GM18870 (cell line): ENCODE data around the gene TANK.

Experiments used
- ATAC-seq: cut with Tn5 transposase; IDR thresholded peaks from one replicate; pipeline ENCODE4 v1.9.1; 2021; ENCODE audit warnings: moderate library complexity; ENCODE audit not compliant: unreplicated experiment

The TANK gene

DNA sequence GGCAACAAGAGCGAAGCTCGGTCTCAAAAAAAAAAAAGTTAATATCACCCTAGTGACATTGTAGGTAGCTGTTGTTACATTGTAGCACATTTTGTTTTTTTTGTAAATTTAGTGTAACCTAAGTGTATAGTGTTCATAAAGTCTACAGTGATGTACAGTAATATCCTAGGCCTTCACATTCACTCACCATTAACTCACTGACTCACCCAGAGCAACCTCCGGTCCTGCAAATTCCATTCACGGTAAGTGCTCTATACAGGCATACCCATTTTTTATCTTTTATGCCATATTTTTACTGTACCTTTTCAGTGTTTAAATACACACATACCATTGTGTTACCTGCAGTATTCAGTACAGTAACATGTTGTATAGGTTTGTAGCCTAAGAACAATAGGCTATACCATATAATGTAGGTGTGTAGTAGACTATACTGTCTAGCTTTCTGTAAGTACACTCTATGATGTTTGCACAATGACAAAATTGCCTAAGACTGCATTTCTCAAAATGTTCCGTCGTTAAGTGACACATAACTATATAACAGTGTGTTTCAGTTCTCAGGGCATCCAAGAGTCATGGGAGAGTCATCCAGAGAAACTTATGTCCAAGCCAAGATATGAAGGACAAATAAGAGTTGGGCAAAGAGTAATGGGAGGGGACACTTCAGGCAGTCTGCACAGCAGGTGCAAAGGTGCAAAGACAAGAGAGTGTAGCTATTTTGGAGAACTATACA, 68.4 kb downstream of the TANK start:
- no peak for ATAC-seq

DNA sequence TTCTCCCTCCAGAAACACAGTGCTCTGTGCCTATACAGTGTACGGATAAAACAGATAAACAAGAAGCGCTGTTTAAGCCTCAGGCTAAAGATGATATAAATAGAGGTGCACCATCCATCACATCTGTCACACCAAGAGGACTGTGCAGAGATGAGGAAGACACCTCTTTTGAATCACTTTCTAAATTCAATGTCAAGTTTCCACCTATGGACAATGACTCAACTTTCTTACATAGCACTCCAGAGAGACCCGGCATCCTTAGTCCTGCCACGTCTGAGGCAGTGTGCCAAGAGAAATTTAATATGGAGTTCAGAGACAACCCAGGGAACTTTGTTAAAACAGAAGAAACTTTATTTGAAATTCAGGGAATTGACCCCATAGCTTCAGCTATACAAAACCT, 70.7 kb downstream of the TANK start:
- no peak for ATAC-seq

DNA sequence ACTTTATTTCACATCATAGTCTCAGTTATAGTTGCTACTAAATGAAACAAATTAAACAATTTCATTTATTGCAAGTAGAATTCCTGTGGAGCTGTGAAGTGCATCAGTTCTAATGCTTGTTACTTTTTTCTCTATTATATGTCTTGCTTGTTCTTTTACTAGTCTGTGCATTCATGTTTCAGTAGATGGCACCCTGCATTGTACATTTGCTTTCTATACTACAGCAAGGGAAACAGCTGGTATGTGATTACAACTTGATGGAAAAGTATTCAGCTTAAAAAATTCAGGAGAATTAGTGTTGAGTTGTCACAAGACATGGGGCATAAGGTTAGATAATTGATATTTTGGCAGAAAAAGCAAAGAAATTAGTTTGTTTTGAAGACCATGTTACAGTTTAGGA, 72.3 kb downstream of the TANK start:
- no peak for ATAC-seq

DNA sequence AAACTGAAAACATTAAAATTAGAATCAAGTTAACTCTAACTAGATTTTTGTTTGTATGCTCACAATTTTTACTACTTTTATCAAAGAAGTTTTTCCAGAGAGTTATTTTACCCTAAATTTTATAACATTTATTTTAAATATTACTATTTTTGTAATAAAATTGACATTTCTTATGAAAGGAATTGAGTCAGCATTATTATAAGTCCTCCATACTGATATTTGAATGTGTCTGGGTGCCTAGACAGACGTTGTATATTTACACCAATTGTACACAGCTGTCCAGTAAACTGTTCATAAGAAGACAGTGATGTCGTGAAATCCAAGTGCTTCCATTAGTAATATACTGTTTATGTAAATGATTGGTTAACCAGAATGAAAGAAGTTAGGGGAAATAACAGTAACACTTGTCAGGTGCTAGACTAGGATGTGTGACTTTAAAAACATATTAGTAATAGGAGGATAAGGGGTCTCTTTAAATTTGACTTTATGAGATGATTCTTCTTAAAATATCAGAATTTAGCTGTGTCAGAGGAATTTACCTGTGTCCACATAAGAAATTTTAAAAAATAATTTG, 73.7 kb downstream of the TANK start:
- peak; percentile 63 for ATAC-seq

DNA sequence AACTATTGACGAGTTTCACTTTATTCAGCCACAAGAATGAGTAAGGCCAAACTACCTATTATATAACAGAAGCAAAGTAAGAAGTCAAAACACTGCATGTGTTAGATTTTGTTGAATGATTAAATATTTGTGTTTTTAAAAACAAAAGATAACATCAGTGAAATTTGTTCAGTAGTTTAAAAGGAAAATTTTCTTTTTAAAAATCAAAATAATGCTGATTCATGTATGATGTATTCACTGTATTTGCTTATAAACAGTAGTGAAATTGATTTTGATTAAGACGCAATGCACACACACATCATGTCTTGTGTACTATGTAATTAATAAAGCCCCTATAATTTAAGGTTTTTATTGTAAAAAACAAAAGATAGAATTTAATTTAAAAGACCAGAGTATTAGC, 74.4 kb downstream of the TANK start:
- ATAC-seq = no peak

DNA sequence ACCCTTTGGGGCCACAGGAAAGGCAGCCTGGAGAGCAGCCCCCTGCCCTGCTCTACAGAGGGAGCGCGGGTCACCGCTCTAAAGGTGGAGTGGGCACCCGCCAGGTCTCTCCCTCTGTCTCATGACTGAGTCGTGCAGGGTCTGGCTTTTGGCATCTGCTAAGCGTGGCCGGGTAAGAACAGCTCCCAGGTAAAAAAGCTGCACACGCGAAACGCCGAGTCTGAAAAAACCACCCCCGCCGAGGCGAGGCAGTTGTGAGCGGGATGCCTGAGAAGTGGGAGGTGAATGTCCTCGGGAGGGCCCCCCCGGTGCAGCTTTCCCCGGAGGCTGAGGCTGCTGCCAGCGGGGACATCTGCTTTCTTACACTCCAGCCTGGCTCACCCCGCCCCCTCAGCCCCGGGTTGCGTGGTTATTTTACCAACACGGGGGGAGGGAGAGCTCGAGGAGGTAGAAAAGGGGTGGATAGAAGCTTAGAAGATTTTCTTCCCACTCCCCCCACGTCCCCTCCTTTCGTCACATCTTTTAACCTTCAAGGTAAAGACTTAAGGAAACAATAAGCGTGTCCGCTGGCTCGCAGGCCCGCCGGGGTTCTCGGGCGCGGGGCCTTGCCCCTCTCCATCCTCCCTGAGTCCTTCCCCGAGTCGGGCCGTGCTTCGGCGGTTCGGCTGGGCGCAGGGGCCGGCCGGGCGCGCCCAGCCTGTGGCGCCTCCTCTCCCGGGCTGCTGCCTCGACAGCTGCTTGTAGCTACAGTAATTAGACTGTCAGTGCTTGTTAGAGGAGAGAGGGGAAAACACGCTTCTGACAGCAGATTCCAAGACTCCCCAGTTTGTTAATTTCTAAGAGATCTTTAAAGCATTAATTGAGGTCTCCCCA, 77.4 kb downstream of the TANK start:
- ATAC-seq = no peak

DNA sequence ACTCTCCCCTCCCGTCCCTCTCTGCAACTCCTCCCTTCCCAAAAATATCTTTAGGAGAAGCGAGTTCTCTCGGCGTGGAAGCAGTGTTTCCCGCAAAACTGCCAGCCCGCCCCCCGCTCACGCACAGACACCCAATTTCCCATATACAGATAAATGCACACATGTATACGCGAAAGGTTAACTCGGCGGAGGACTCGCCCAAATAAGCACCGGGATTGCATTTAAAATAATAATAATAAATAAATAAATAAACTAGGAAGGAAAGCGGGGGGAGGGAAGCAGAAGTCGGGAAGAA, 78.0 kb downstream of the TANK start:
- no peak for ATAC-seq

DNA sequence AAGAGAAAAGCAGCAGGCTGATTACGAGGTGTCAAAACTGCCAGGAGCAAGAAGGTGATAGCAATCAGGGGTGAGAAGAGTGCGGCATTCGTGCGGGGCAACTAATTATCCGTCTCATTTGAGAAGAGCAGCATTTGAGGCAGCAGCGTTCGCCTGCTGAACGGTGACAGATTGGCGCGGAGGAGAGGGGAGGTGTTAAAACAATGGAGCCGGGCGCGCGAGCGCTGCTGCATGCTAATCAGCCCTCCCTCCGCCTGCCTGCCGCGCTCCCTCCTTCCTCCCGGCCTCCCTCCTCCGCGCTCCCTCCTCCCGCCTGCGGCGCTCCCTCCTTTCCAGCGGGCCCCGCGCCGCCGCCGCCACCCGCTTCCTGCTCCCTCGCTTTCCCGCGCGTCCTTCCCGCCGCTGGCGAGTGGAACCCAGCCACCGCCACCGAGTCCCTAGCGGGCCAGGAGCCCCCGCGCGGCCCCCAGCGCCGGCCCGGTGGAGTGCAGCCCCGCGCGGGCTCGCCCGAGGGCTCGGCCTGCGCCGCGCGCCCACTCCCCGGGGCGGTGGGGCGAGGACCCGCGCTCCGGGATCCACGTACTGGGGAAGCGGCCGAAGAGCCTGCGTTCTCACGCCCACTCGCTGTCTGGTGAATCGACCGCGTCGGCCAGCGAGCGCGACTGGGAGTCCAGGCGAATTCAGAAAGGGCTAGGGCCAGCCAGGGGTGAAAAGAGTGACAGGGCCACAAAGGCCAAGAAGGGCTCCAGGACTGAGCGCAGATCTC, 78.5 kb downstream of the TANK start:
- ATAC-seq = no peak

DNA sequence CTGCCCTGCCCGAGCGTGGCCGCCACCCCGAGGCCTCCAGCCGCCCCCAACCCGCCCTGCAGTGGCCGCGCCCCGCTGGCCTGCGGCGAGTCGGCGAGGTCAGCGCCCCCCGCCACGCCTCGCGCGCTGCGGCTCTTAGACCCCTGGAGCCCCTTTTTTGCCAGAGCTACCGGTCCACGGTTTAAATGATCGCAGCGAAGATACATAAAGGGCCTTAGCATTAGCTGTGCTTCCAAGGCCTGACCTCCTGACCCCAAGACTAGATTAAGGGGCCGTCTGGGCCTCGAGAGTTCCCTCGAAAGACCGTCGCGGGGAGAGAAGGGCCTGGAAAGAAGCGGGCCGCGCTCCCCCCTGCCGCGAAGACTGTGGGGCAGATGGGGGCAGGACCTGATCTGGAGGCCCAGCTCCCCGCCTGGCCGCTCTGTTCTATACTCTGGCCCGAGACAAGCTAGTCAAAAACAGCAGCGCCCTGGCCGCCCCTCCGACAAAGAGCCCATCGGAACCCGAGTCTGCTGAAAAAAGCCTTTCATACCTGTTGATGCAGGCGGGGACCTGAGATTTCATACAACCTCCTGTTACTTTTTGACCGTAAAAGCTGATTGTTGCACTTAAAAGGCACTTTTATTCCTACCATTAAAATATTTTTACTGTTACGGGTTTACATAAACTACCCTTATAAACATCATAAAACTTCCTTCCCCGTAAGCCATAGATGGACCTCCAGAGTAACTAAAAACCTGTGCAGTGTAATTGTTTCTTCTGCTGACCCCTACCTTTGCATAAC, 79.3 kb downstream of the TANK start:
- no peak for ATAC-seq

DNA sequence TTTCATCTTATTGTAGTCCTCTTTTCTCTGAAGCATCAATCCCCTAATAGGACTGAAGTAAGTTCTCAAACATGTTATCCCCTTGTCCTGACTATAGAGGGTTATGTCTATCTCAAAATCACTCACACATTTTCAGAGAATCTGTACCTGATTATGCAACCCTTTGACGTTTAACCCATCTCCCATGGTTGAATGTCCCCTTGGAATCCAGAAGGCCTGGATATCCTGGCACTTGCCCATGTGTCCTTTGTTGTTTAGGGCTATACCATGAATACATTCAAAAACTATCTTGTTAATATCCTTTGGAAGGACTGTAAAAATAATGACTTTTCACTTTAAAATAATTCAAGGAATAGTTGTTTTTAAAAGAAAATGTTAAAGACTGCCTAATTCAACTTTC, 81.7 kb downstream of the TANK start:
- ATAC-seq = no peak

DNA sequence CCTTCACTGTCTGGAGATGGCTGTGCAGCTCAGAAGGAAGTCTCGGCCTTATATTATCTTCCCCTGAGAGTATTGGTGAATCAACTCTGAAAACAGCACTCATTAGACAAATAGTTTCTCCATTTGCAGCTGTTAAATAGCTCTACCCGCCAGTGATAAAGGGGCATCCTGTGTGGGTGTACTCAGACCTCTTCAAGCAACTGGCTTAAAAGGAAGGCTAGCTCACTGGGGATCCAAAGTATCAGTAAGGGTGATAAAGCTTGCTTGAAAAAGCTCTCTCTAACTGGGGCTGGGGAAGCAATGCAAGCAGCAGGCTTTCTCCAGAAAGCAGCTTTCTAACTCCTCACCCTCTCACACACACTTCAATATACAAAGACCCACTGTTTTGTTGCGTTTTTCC, 83.1 kb downstream of the TANK start:
- ATAC-seq = peak; percentile 31

DNA sequence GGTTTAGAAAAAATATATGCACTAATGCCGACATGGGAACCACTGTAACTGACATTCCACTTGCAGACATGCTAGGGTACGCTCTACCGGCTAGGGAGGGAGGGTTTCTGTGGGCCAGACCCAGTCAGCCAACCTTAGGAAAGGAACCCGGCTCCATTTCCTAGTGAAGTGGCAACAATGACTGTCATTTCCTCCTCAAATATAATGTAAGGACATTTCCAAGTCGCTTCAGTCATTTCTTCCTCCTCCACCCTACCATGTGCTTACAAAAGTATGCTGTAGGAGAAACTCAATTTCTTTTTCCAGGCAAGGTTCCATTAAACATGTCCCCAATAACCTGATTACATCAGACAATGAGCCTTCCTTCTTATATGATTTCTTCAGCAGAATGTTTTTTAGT, 83.7 kb downstream of the TANK start:
- no peak for ATAC-seq

DNA sequence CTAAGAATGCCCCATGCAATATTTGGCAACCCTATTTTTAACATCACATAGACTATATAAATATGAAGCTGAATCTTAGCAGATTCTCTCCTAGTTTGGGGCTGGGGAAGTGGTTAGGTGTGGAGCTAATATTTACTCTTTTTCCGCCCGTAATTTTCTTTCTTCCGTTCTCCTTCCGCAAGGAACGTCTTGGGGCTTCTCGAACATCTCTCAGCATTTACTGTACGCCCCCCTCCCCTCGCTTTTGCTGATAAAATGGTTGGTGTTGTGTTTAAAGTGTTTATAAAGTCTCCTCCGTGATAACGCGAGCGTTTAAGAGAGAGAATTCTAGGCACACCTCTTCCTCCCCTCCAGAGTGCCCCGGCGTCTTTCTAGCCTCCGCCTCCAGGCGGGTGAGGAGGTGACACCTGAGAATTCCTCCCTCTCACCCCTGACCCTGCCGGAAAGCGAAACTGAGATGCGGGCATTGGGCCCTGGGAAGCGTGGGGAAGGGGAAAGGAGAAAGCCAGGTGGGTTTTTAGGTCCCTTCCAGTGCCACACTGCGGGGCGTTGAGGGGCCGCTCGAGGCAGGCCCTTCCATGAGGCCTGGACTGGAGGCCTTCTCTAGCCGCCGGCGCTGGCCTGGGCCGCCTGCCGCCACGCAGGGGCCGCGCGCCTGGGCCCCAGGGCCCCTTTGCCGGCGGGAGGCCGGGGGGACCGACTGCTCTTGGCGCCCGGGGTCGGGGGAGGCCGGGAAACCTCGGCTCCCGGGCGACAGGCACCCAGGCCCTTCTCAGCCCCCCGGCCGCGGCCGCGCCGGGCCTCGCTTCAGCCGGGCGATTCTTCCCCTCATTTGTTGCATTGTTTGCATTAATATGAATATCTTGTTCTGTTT, 84.4 kb downstream of the TANK start:
- ATAC-seq = peak; percentile 77

DNA sequence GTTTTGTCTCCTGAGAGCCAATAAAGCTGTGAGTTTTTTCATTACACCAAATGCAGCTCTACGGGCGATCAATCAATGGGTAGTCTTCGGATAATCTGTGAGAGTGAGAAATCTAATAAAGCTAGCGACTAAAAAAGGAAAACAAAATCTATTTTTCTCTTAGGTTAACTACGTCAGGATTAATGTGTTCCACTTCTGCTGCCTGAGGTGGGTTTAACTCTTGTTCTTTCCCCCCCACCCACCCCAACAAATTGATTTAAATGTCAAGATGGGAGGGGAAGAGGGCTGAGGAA, 85.0 kb downstream of the TANK start:
- ATAC-seq = no peak

DNA sequence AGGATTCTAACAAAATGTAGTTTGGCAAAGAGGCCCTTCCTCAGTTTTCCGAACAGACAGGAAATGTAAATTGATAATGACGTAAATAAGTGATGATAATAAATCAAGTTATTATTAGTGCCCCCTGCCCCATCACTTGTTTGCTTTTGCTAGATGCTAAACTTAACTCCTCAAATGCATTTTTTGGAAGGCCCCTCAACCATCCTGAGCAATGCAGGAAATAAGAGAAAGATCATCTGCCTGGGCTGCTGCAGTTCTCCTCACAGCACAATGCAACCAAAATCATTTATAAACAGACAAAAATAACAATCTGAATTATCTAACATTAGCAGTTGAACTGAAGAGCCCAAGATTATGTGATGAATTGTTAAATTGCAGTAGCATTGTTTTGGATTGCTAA, 85.4 kb downstream of the TANK start:
- ATAC-seq = no peak

DNA sequence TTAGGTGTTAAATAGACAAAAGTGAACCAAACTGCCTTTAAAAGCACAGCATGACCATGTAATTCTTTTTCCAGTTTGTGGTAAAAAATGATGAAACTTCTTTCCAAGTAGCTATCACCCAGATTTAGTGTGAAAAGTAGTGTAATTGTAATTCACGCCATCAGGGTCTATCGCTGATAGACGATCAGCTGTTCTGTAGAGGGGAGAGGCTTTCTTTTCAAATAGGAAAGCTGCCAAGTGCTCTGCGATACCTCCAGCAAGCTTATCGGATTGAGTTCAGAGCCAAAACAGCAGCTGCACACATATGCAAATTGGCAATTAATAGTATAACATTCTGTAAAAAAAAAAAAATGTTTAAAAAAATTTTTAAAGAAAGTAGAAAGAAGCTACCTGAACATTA, 86.1 kb downstream of the TANK start:
- no peak for ATAC-seq

DNA sequence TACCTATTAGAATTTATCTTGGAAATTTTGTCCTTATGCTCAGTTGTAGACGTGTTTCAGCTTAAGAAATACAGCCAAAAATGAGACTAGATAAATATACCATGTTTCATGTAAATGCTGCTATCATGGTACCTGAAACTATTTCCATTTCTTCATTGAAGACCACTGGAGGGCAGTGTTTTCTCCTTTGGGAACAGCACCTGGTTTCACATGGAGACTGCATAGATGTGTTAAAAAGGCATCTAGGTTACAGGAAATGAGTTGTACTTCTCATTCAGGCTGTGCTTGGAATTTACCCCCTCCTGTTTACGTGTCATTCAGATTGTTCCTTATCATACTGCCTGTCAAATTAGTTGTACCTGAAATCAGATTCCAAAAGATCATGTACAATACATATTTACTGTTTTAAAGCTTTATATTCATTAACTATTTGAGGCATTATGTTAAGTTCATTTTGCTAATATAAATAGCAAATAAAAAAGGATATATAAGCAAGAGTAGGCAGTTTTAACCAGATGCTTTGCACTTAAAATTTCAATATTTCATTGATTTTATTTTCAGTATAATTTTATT, 90.7 kb downstream of the TANK start:
- peak; percentile 59 for ATAC-seq

DNA sequence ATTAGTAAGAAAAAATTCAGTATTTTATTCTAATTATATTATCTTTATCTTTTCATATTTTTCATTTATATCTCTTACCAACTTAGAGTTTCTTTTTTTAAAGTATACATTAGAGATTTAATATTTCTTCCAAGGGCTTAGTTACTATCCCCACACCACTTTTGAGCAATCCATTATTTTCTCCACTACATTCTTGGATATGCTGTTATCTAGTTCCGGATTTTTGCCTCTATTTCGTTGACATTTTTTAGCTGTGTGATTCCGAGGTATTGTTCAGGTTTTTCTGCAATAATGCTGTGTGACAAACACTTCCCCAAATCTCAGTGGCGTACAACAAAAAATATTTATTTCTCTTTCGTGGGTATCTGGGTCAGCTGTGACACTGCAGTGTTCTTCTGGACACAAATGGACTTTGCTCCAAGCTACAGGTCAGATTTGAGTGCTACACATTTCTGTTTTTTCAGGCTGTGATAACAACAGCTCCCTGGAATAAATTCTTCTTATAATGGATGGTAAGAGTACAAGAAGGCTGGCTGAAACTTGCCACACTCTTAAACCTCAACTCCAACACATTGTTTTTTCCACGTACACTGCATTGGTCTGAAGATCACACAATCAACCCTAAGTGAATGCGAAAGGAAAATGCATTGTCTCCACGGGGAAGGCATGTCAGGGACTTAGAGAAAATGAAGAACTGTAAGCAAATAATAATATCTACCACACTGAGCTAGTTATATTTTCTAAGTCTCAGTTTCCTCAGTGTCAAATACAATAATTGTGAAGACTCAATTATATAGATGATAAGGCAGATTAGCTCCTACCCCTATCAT, 97.1 kb downstream of the TANK start:
- ATAC-seq = no peak

DNA sequence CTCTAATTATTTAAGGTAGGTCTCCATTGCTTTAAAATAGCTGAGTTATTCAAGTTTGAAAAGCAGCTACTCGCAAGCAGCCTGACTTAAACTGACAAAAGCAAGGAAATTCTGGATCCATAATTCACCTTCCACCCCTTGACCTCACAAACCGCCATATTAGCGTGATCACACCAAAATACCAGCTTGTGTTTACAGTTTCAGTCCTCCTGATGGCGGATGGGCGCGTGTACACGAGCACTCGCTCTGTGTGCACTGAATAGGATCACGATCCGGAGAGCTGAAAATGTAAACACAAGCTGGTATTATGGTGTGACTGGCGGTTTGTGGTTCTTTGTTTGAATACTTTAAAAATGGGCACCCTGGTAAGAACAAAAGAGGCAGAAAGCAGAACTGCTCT, 105.6 kb downstream of the TANK start:
- ATAC-seq = no peak
